ENCODE data around the gene ALOXE3. TPM values are rescaled to one million over a fixed set of nuclear protein-coding genes. Genes with fewer than 3 reads are reported as not detected.

ALOXE3 gene
- total and polyA plus RNA-seq, 2 of the 8 experiments (the other 6 are each of a cell fraction or from before 2014, with no cell fraction given), result 0.26 TPM; not detected in 1

DNA sequence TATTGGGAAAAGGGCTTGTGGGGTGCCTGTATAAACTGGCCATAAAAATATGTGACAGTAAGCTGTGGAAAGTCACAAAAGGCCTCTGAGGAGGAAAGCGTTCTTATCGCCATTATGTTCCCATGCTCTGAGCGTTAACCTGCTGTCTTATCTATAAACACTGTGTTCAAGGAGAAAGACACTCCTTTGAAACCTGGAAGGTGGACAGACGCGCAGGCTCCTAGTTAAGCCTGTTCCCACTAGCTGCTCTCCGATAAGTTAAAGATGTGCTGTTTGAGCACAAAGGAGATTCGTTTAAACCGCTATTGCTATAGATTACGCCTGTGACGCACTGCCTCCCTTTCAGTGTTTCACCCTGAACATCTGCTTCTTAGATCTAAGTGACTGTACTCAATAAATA is 36.0 kb downstream of the ALOXE3 start:
- Histone ChIP-seq H3K79me2 (ENCODE audit: control insufficient read depth in 1 of 2, insufficient read depth in 2 of 2, low read length in 2 of 2) (no peaks in the 10 kb centered on the region), H3K18ac (ENCODE audit: extremely low read depth, low read length) (no peak overlapping the region), H3K27ac (ENCODE audit: low read depth, low read length) (no peak overlapping the region), H3K23me2 (ENCODE audit: low read depth, low read length) (peaks cover 3% of the 10 kb centered on the region; the same call in 1 of the 2 replicates), H3K4me3 (ENCODE audit: extremely low read depth in 1 of 4, insufficient read depth in 2 of 4, low read depth in 3 of 4, low read length in 4 of 4) (no peak overlapping the region), H3K4me1 (replicated peaks in 1 of 4; ENCODE audit: control insufficient read depth in 3 of 4, insufficient read depth in 4 of 4, low read length in 3 of 4) (peaks cover 0 to 5% (median 2%) of the 10 kb centered on the region in 4 experiments; a peak in 4 of 7 replicates), H3K14ac (ENCODE audit: insufficient read length) (no peak overlapping the region), H3K27me3 (replicated peaks in 1 of 4; ENCODE audit: control insufficient read depth in 3 of 4, extremely low read depth in 1 of 4, insufficient read depth in 3 of 4, low read length in 3 of 4) (peaks cover 0 to 21% (median 14%) of the 10 kb centered on the region in 4 experiments; a peak in 6 of 7 replicates), H2AFZ (ENCODE audit: low read length) (no peak overlapping the region), H3K79me1 (ENCODE audit: low read depth, low read length) (no peaks in the 10 kb centered on the region), H3K56ac (replicated peaks; ENCODE audit: insufficient read length, low read depth, low read length) (no peak overlapping the region), H2BK120ac (replicated peaks; ENCODE audit: low read depth, low read length) (no peak overlapping the region), H2BK12ac (ENCODE audit: low read depth, low read length) (no peak overlapping the region), H4K20me1 (replicated peaks in 1 of 2; ENCODE audit: control insufficient read depth in 1 of 2, insufficient read depth in 2 of 2, low read length in 2 of 2) (no peaks in the 10 kb centered on the region), H3K9ac (replicated peaks in 1 of 4; ENCODE audit: extremely low read depth in 1 of 4, low read depth in 3 of 4, low read length in 3 of 4) (no peak overlapping the region), H4K8ac (ENCODE audit: extremely low read depth, insufficient read depth, low read length) (no peak overlapping the region), H2BK15ac (ENCODE audit: low read length) (no peak overlapping the region), H2BK20ac (ENCODE audit: low read length) (no peak overlapping the region), H3K4me2 (ENCODE audit: insufficient read depth in 1 of 2, low read depth in 2 of 2, low read length in 2 of 2) (no peak overlapping the region), H3K23ac (ENCODE audit: insufficient read length) (no peak overlapping the region), H3K4ac (replicated peaks; ENCODE audit: insufficient read length, low read depth, low read length) (no peak overlapping the region), H3K36me3 (ENCODE audit: control insufficient read depth in 2 of 4, insufficient read depth in 4 of 4, low read length in 3 of 4) (no peaks in the 10 kb centered on the region), H4K5ac (ENCODE audit: insufficient read length, low read depth, low read length) (no peak overlapping the region), H4K91ac (replicated peaks; ENCODE audit: insufficient read length, low read length) (no peak overlapping the region), H2BK5ac (ENCODE audit: low read depth, low read length) (no peak overlapping the region), H3K9me3 (ENCODE audit: insufficient read depth in 2 of 2, low read depth in 1 of 2, low read length in 1 of 2) (no peaks in the 10 kb centered on the region), H2AK5ac (ENCODE audit: low read depth, low read length) (no peak overlapping the region)
- TF ChIP-seq EGR1 (IDR thresholded peaks at IDR 0.05; ENCODE audit: borderline replicate concordance, low read depth, low read length), result no peak
- ChIA-PET POLR2A (ENCODE audit: partially characterized antibody) (no interaction called here), CTCF (ENCODE audit: partially characterized antibody) (interaction anchor here (13.6 to 17.3 kb wide), 3 partner anchors 7 to 27 kb away, joined by 270 to 501 read pairs (median 315); partner anchors contain the start of genes ALOX12B and ALOXE3)
- DNase-seq (ENCODE audit: low read depth in 1 of 2, low spot score in 2 of 2) (no peak), FAIRE-seq (no peak)
- WGBS, 2 experiments (ENCODE audit: extremely low coverage in 1 of 2, insufficient coverage in 1 of 2, insufficient read length in 1 of 2, insufficient replicate concordance in 2 of 2, low coverage in 1 of 2, low lambda C conversion rate in 2 of 2, missing lambda C conversion rate in 1 of 2), result 93% methylated on average over 10 of the region's 10 CpGs; no CpG with 5 or more reads in 1 of the 2 experiments

Measured in H1 (cell line).